SHP77 treated with DMSO at 0.1 percent for 48 hours (cell line): ENCODE results near the gene UHRF1.
"Not testable (repeated sequence)": the region's sequence is repeated elsewhere in the genome, so short reads cannot be mapped to it uniquely, and the experiment has no call there.

Experiments used
- DNase-seq: peaks from one replicate; lab custom pipeline; 2025; lab: John Stamatoyannopoulos, UW

UHRF1 gene

DNA sequence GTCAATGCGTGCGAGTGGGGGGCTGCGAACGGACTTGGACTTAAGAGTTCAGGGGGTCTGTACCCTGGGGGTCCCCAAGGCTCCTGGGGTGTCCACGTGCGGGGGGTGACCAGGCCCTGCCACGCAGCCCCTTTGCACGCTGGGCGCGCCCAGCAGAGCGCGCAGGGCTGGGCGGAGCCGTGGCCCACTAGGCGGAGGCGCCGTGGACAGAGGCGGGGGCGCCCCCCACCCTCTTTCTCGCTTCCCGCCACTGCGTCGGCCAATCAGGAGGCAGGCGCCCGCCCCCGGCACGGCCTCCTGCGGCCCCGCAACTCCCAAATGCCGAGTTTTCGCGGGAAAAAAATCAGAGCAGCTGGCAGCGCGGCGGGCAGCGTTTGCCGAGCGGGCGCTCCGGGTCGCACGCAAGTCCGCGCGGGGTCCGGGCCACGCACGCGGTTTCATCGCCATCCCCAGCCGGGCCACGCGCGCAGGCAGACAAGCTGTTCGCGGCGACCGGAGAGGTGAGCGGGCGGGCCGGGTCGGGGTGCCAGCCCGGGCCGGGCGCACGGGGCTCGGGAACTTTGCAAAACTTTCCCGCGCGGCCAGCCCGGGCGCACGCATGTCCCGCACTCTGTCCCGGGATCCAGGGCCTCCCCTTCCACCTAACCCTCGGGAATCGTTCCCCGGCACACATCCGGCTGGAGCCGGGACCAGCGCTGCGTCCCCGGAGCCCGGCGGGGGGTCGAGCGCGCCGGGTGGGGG, at the start of gene UHRF1:
Gene UHRF1, plus strand, starts transcription at position 346 of the 741 bp plus-strand sequence. CDS start 1,385 bp downstream, outside the sequence.
- no peak for DNase-seq

DNA sequence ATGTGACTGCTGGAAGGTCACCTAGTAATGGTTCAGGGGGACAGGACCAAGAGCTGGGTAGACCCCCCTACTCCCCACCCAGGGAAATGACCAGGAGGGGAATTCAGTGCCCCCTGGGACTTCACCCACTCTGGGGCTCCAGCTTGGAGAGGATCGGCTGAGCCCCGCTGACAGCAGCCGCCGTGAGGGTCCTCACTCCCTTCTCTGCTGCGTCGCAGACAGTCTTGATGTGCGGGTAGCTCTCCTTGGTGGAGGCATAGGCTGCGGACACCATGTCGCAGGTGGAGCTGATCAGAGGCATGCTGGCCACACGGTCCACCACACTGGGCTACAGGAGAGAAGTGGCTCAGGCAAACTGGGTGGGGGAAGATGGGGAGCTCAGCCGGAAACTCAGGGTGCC, 49.6 kb upstream of the UHRF1 start:
- DNase-seq, result no peak

DNA sequence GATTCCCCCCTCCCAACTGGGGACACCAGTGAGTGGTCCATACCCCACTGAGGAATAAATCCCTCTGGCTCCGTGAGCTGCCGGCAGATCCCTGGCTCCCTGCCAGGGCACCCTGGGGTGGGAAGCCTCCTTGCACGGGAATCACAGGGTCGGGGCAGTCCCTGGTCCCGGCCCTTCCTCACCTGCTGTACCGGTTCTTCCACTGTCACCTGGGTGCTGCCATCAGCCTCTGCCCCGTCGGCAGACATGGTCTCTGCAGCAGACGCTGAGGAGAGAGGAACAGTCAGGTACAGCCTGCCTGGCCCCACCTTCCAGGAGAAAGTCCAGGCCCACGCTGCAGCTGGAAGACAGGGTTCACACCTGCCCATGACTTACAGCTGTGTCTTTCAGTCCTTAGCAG, 48.2 kb upstream of the UHRF1 start:
- no peak for DNase-seq

DNA sequence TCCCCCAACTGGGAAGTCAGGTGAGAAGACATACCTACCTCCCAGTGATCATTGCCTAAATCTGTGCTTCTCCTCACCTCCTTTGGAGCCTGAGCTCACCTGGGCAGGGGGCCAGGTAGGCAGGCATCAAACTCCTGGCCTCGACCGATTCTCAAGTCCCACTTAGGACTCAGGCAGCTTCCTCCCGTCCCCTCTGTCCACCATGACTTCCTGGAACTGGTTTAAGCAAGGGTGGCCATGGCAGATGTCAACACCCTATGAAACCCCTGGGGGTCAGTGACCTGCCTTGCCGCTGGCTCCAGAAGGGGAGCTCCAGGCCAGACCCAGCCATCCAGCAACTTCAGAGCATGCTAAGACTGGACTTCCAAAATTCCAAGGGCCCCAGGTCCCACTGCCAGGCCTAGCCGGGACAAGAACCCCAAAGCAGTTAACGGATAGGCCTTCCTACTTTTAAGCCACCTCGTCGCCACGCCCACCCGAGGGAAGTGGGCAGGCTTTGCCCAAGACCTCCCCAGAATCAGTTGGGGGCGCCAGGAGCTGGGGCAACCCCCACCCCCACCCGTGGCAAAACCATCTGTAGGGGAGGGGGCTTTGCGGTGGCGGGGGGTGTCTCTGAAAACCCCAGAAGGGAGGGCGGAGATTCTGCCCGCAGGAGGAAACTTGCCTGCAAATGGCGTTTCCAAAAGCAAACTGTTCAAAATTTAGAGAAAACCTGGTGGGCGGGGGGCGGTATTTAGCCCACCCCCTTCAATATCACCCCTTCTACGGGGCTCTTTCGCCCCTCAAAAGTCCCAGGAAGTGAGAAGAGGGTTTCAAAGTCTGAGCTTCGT, 42.5 kb upstream of the UHRF1 start:
- no peak for DNase-seq

DNA sequence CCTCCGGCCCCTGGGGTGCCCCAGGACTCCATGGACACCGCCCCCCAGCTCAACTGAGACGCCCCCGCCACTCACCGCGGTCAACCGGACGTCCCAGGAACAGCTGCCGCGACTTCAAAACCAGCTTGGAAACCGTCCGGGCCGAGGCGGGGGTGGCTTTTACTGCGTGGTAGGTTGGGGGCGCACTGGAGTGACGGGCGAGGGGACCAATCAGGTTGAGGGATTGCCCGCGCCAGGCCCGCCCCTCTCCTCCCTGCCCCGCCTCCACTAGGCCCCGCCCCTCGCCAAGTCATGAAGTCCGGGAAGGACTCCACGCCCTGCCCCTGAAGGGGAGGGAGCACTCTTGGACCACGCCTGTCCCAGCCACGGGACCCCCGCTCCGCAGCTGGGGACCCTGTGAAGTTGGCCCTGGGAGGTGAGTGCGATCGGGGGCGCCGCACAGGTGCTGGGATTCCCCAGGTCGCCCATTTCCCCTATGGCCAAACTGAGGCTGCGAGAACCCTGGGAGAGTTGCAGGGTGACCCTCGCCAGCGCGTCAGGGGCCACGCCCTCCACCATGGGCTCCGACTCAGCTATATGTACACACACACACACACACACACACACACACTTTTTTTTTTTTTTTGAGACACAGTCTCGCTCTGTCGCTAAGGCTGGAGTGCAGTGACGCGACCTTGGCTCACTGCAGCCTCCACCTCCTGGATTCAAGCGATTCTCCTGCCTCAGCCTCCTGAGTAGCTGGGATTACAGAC, 41.6 kb upstream of the UHRF1 start, which contains the start of gene PLIN3:
Gene PLIN3, minus strand, starts transcription at position 134 of the 752 bp plus-strand sequence. CDS start 6,273 bp downstream, outside the sequence.
- DNase-seq, result peak; percentile 17

DNA sequence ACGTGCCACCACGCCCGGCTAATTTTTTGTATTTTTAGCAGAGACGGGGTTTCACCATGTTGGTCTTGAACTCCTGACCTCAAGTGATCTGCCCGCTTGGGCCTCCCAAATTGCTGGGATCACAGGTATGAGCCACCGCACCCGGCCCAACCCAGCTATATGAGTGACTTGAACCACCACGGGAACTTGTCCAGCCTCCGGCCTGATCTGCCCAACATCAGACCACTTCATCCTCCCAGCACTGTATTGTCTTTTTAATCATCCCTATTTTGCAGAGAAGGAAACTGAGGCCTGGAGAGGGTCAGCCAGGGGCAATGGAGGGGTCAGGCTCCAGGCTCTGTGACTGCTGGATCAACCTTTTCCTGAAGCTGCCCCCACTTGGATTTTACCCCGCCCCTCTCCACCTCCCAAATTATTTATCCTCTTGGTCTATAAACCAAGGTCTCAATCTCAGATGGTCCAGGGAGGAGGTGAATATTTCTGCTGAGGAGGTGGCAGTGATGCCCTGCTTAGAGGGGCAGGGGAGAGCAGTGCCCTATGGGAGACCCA, 40.9 kb upstream of the UHRF1 start:
- DNase-seq, result no peak

DNA sequence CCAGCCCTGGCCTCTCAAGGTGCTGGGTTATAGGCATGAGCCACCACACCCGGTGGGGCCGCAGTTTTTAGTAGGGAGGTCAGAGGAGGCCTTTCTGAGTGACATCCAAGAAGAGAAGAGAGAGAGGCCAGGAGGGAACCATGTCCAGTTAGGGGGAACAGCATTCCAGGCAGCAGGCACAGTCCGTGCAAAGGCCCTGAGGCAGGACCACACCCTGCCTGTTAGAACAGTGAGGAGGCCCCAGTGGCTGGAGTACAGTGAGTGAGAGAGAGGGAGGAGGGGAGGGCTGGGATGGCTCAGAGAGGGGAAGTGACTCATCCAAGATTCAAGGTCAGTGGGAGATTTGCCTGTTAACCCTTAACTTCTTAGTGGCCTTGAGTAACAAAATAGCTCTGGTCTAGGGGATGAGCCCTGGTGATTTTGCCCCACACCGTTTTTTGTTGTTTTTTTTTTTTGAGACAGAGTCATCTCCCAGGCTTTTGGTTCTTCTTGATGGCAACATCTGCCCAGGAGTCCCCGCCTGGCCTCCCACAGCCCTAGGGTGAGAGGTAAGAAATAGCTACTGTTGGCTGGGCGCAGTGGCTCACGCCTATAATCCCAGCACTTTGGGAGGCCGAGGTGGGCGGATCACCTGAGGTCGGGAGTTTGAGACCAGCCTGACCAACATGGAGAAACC, 39.1 kb upstream of the UHRF1 start:
- no peak for DNase-seq

DNA sequence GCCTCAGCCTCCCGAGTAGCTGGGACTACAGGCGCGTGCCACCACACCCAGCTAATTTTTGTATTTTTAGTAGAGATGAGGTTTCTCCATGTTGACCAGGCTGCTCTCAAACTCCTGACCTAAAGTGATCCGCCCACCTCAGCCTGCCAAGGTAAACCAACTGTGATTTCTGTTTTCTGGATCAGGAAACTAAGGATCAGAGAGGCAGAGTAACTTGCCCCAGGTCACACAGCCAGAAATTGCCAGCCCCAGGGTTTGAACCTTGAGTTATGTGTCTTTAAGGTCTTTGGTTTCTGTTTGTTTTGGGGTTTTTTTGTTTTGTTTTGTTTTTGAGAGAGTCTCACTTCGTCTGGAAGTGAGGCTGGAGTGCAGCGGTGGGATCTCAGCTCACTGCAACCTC, 37.6 kb upstream of the UHRF1 start:
- no peak for DNase-seq

DNA sequence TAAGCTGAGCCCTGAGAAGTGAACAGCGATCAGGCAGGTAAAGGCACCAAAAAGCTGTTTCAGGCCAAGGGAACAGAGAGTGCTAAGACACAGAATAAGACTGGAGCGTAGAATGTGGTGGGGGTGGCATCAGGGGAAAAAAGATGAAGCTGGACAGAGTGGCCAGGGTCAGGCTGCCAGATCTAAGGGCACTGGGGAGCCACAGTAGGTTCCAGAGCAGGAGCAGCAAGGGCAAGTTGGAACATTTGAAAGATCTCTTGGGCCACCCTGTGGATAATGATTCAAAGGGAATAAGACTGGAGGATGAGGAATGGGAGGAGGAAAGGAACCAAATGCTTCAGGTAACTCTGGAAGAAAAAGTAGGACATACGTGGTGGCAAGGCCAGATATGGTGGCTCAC, 35.4 kb upstream of the UHRF1 start:
- no peak for DNase-seq

DNA sequence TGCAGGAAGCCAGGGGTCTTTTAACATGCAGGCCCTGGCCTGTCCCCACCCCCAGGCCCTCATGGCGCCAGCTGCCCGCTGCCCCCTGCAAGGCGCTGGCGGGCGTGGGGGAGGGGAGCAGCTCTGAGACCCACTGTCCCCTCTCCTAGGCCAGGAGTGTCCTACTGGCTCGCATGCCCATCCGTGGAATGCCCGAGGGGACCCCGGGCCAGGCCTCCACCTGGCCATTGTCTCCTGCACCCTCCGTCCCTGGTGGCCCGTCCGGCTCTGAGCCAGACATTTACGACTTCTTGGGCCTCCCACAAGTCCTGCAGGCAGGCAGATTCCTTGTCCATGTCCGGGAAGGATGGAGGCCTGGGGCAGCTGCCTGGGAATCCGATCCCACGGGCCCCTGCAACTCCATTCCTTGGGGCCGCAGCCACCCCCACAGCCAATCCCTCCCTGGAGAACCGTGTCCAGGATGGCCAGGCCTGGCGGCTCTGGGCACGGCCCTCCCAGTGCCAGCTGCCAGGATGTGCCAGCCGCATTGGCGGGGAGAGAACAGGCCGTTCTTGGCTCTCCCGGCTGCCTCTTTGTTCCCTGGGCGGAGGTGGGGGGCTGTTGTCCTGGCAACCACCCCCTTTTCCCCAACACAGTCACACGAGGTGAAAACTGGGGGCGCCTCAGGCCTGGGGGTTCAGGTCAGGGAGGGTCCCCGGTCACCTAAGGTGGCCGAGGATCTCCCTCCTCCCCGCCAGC, 31.4 kb upstream of the UHRF1 start:
- DNase-seq, result no peak

DNA sequence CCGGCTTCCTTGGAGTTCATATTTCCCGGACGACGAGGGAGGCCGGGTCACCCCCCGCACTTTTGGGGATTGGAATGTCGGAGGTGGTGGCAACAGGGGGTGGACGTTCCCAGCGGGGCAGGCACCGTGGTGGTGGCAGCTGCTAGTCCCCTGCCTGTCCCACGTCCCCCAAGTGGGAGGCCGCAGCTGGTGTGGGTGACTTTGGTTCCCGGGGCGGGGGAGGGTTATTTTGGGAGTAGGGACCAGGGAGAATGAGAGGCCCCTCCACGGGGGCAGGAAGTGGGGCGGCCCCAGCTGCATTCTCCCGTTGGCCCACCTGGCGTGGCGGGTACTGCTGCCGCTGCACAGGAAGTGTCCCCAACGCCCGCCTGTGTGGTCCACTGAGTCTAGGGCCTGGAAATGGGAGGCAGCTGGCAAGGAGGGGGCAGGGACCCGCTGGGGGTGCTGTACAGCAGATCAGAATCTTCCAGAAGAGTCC, 30.8 kb upstream of the UHRF1 start:
- no peak for DNase-seq

DNA sequence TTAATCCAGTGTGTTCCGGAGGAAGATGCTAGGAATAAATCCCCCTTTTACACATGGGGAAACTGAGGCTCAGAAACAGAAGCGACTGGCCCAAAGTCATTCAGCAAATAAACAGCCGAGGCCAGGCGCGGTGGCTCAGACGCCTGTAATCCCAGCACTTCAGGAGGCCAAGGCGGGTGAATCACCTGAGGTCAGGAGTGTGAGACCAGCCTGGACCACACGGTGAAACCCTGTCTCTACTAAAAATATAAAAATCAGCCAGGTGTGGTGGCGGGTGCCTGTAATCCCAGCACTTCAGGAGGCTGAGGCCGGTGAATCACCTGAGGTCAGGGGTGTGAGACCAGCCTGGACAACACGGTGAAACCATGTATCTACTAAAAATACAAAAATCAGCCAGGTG, 30.3 kb upstream of the UHRF1 start:
- no peak for DNase-seq

DNA sequence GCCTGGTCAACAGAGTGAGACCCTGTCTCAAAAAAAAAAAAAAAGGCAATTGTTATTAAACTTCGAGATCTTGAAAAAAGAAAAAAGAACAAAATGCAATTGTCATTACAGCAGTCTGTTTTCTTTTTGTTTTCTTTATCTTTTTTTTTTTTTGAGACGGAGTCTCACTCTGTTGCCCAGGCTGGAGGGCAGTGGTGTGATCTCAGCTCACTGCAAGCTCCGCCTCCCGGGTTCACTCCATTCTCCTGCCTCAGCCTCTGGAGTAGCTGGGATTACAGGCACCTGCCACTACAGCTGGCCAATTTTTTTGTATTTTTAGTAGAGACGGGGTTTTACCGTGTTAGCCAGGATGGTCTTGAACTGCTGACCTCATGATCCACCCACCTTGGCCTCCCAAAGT, 26.4 kb upstream of the UHRF1 start:
- not testable (repeated sequence) for DNase-seq

DNA sequence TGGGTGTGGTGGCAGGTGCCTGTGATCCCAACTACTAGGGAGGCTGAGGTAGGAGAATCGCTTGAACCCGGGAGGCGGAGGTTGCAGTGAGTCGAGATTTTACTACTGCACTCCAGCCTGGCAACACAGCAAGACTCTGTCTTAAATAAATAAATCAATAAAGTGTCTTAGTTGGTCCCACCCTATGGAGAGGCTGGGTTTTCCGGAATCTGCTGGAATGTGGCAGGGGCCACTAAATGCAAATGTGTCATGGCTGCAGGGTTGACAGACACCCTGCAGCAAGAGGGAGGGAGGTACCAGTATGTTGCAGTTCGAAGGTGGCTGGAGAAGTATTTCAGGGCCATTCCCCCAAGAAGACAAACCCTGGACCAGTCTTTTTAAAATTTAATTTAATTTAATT, 24.3 kb upstream of the UHRF1 start:
- DNase-seq, result not testable (repeated sequence)

DNA sequence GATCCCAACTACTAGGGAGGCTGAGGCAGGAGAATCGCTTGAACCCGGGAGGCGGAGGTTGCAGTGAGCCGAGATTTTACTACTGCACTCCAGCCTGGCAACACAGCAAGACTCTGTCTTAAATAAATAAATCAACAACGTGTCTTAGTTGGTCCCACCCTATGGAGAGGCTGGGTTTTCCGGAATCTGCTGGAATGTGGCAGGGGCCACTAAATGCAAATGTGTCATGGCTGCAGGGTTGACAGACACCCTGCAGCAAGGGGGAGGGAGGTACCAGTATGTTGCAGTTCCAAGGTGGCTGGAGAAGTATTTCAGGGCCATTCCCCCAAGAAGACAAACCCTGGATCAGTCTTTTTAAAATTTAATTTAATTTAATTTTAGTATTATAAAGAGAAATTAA, 21.5 kb upstream of the UHRF1 start:
- DNase-seq, result not testable (repeated sequence)

DNA sequence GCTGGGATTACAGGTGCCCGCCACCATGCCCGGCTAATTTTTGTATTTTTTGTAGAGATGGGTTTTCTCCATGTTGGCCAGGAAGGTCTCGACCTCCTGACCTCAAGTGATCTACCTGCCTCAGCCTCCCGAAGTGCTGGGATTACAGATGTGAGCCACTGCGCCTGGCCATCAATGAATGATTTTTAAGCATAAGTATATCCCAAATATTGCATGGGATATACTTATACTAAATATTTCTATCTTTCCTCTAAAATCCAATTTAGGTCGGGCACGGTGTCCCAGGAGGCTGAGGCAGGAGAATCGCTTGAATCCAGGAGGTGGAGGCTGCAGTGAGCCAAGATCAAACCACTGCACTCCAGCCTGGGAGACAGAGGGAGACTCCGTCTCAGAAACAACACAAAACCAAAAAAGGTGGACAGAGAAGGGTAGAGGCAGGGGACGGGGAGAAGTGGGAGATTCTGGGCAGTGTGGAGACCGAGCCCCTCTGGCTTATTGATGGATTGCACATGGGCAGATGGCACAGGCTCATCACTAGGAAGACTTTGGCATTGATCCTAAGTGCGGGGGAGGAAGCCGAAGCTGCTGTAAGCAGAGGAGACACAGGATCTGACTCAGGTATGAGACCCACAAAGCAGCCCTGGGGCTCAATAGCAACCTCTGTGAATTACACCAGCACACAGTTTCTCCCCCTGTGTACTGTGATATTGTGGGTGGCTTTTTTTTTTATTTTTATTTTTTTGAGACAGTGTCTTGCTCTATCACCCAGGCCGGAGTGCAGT, 20.1 kb upstream of the UHRF1 start:
- DNase-seq, result no peak

DNA sequence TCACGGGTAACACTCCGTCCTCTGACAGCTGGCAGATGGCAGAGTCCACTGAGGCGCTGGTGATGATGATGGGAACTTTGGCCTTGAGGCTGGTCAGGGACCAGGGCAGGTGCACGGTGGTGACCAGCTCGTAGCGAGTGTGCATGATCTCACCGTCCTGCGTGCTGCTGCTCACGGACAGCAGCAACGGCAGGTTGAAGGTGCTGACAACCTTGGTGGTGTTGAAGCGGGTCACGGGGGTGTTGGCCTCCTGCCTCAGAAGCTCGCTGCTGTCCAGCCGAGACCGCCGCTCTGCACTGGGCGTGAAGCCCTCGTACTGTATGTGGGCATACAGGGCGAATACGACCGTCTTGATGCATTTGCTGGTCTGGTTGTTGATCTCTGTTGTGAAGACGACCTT, 18.2 kb upstream of the UHRF1 start:
- no peak for DNase-seq

DNA sequence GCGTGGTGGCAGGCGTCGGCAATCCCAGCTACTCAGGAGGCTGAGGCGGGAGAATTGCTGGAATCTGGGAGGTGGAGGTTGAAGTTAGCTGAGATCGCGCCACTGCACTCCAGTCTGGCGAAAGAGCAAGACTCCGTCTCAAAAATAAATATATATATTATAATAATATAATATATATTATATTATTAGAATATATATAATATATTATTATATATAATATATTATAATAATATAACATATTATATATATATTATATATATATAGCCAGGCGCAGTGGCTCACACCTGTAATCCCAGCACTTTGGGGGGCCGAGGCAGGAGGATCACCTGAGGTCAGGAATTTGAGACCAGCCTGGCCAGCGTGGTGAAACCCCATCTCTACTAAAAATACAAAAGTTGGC, 16.3 kb upstream of the UHRF1 start:
- not testable (repeated sequence) for DNase-seq

DNA sequence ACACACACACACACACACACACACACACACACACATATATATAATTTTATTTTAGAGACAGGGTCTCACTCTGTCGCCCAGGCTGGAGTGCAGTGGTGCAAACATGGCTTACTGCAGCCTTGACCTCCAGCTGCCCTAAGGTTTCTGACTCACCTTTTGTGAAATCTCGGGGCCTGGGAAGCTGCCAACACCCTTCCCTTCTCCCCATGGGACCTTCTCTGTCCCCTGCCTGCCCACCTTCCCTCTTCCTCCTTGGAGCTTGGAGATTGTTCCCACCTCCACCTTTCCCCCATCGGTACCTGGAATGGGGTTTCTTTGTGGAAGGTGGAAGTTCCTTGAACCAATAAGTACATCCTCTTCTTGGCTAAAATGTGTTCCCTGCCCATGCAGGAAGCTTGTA, 12.9 kb upstream of the UHRF1 start:
- DNase-seq, result no peak

DNA sequence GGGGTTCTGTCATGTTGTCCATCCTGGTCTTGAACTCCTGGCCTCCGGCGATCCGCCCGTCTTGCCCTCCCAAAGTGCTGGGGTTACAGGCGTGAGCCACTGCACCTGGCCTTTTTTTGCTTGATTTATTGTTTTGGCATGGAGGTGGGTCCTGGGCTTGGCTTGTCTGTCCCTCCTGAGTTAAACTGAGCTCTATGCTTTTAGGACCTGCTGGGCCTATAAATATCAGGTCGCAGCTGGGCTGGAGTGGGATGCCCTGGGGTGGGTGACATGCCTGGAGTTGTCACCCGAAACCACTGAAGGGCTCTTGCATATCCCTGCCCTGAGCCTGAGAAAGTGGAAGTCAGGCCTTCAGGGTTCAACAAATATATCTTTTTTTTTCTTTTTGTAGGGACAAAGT, 12.2 kb upstream of the UHRF1 start:
- DNase-seq, result no peak
